Measurements from ENCODE around the gene CALY.

- TF ChIP-seq ZBTB11 (tag by site-specific recombination; conservative IDR thresholded peaks at IDR 0.05; ENCODE audit: low read depth), result no peak
- no peak for TF ChIP-seq ZNF707 (tag by site-specific recombination; IDR thresholded peaks at IDR 0.05)
- no peak for TF ChIP-seq ZNF148 (tag by site-specific recombination; IDR thresholded peaks at IDR 0.05; ENCODE audit: borderline replicate concordance)
- TF ChIP-seq PATZ1 (tag by site-specific recombination; IDR thresholded peaks at IDR 0.05), result no peak
- TF ChIP-seq CTCF (tag by site-specific recombination; IDR thresholded peaks at IDR 0.05), result no peak
- no peak for TF ChIP-seq ZNF658 (tag by site-specific recombination; IDR thresholded peaks at IDR 0.05)
- TF ChIP-seq ZNF529 (tag by site-specific recombination; IDR thresholded peaks at IDR 0.05; ENCODE audit: insufficient replicate concordance), result no peak
- TF ChIP-seq GLIS1 (tag by site-specific recombination; IDR thresholded peaks at IDR 0.05), result no peak
- TF ChIP-seq ZNF391 (tag by site-specific recombination; IDR thresholded peaks at IDR 0.05; ENCODE audit: borderline replicate concordance, low read depth), result no peak
These were observed 1.7 kb upstream of the CALY start for GRCh38 chr10:133338080-133339071.
